ENCODE data around the gene PLAAT5.

The PLAAT5 gene

DNA sequence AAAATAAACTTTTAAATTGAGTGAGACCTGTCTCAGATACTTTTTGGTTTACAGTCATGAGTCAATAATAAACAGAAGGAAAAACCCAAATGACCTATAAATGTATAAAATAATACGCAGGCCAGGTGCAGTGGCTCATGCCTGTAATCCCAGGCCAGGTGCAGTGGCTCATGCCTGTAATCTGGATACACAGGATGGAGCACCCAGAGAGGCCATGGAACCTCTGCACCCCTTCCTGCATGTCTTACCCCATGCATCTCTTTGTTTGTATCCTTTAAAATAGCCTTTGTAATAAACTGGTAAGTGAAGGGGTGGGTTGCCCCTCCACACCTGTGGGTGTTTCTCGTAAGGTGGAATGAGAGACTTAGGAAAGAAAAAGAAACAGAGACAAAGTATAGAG lies 36.7 kb upstream of the PLAAT5 start:
- ATAC-seq = no peak
- Mint-ChIP-seq H3K9me3 (no peaks in the 10 kb centered on the region), H3K4me1 (peaks cover 30% of the 10 kb centered on the region), H3K36me3 (no peaks in the 10 kb centered on the region), H3K27ac (no peak overlapping the region), H3K4me3 (no peak overlapping the region)
- no peak for DNase-seq (ENCODE audit: low spot score in 2 of 2)

DNA sequence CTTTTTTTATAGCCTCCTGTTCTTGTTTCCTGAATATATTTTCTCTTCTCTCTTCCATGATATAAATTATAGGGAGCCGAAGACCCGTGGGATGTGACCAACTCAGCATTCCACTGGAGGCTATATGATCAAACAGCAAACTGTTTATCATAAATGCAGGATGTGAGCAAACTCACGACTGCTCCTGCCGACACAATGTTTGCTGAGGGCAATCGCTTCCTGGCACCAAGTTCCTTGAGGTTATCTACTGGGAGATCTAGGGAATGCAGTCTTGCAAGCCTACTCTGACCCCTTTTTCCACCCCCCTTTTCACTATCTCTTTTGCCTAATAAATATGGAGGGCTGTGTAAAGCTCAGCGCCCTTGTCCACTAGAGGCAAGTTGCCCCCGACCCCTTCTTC lies 32.2 kb upstream of the PLAAT5 start:
- Mint-ChIP-seq H3K4me1 (peaks cover 14% of the 10 kb centered on the region), H3K9me3 (no peaks in the 10 kb centered on the region), H3K27ac (no peak overlapping the region), H3K36me3 (no peaks in the 10 kb centered on the region), H3K4me3 (no peak overlapping the region)
- ATAC-seq (no peak), DNase-seq (ENCODE audit: low spot score in 2 of 2) (no peak)

DNA sequence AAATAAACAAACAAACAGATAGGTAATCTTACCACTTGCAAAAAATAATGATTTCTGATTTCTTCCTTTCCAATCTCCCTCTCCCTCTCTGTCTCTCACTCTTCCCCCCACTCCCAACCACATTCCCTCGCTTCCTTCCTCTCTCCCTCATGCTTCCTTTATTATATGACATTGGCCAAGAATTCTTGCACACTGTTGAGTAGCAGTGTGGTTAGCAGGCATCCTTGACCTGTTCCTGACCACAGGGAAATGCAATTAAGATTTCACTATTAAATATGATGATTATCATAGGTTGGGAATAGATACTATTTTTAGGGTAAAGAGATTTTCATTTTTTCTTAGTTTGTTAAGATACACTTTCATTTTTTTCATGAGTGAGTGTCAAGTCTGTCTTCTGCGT lies 30.9 kb upstream of the PLAAT5 start:
- Mint-ChIP-seq H3K36me3 (no peaks in the 10 kb centered on the region), H3K27ac (no peak overlapping the region), H3K4me3 (no peak overlapping the region), H3K9me3 (no peaks in the 10 kb centered on the region), H3K4me1 (peaks cover 17% of the 10 kb centered on the region)
- DNase-seq (ENCODE audit: low spot score in 2 of 2) (no peak), ATAC-seq (no peak)

DNA sequence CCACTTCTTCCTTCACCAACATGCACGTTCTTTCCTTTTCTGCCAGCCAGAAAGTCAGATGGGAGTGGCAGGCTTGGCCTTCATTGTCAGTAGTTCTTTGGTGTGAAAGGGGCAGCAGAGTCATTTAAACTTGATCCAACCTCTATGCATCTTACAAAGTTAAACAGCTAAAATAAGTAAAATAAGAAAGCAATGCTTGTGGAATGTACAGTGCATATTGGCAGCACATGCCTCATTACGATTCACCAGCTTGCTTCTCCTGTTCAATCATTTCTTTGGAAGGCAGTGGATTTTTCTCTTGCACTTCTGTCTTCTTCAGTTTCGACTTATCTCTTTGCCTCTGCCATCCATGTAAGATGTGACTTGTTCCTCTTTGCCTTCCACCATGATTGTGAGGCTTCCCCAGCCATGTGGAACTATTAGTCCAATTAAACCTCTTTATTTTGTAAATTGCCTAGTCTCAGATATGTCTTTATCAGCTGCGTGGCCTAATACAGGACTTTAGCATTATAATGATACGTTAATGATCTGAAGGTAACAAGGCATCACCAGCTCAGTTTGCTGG lies 29.7 kb upstream of the PLAAT5 start:
- Mint-ChIP-seq H3K4me3 (no peak overlapping the region), H3K4me1 (peaks cover 17% of the 10 kb centered on the region), H3K36me3 (no peaks in the 10 kb centered on the region), H3K9me3 (no peaks in the 10 kb centered on the region), H3K27ac (peak overlapping the region; percentile 12)
- ATAC-seq (no peak), DNase-seq (ENCODE audit: low spot score in 2 of 2) (no peak)

DNA sequence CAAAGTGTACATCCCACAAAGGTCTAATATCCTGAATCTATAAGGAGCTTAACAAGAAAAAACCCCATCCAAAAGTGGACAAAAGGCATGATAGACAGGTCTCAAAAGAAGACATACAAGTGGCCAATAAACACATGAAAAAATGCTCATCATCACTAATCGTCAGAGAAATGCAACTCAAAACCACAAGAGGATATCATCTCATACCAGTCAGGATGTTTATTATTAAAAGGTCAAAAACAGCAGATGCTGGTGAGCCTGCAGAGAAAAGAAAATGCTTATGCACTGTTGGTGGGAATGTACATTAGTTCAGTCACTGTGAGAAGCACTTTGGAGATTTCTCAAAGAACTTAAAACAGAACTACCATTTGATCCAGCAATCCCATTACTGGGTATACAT lies 27.6 kb upstream of the PLAAT5 start:
- Mint-ChIP-seq H3K9me3 (no peaks in the 10 kb centered on the region), H3K4me1 (peaks cover 17% of the 10 kb centered on the region), H3K27ac (peak overlapping the region; percentile 76), H3K4me3 (no peak overlapping the region), H3K36me3 (no peaks in the 10 kb centered on the region)
- ATAC-seq (peak; percentile 51), DNase-seq (ENCODE audit: low spot score in 2 of 2) (no peak)

DNA sequence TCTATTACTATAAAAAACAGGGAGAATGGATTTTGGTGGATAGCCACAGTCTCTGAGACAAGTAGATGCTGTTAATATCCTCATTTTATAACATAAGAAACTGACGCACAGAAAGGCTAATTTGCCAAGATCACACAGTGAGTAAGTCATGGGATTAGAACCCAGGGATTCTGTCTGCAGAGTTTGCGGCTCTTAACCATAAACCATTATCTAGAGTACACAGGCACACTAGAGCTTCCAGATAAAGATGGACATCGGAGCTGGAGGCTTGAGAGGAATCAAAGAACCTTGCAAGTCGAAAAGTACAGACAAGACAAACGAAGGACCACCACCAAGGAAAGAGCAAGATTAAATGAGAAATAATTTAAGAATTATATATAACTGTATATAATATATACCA lies 26.2 kb upstream of the PLAAT5 start:
- DNase-seq (ENCODE audit: low spot score in 2 of 2) = no peak
- Mint-ChIP-seq H3K27ac (no peak overlapping the region), H3K4me3 (no peak overlapping the region), H3K36me3 (no peaks in the 10 kb centered on the region), H3K9me3 (no peaks in the 10 kb centered on the region), H3K4me1 (peaks cover 17% of the 10 kb centered on the region)
- no peak for ATAC-seq

DNA sequence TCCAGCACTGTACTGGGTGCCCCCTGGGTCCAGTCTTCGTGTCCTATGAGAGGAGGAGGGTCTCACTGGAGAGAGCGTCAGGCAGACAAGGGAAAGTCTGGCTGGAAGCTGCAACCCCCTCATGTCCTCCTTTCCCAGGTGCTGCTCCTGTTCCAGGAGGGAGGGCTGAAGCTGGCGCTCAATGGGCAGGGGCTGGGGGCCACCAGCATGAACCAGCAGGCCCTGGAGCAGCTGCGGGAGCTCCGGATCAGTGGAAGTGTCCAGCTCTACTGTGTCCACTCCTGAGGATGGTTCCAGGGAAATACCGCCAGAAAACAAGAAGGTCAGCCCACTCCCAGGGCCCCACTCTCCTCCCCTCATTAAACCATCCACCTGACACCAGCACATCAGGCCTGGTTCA lies 25.1 kb upstream of the PLAAT5 start:
- DNase-seq (ENCODE audit: low spot score in 2 of 2) (no peak), ATAC-seq (no peak)
- Mint-ChIP-seq H3K4me3 (no peak overlapping the region), H3K9me3 (no peaks in the 10 kb centered on the region), H3K27ac (peak overlapping the region; percentile 64), H3K36me3 (no peaks in the 10 kb centered on the region), H3K4me1 (peaks cover 17% of the 10 kb centered on the region)

DNA sequence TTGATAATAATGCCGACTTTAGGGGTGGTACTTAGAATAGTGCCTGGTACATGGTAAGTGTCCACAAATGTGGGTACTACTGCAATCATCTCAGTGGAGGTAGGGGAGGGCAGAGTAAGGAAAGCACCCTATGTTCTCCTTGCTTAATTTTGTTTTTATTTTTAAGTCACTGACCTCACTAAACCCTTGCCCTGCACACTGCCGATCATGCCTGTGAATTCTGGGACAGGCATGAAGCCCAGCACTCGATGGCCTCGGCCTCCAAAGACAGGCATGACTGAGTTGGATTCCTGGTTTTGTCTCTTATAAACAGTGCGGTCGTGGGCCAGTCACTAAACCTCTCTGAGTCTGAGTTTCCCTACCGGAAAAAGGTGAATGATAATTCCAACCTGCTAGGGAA lies 21.8 kb upstream of the PLAAT5 start:
- Mint-ChIP-seq H3K9me3 (no peaks in the 10 kb centered on the region), H3K36me3 (no peaks in the 10 kb centered on the region), H3K4me1 (no peaks in the 10 kb centered on the region), H3K27ac (no peak overlapping the region), H3K4me3 (no peak overlapping the region)
- ATAC-seq = no peak
- no peak for DNase-seq (ENCODE audit: low spot score in 2 of 2)

DNA sequence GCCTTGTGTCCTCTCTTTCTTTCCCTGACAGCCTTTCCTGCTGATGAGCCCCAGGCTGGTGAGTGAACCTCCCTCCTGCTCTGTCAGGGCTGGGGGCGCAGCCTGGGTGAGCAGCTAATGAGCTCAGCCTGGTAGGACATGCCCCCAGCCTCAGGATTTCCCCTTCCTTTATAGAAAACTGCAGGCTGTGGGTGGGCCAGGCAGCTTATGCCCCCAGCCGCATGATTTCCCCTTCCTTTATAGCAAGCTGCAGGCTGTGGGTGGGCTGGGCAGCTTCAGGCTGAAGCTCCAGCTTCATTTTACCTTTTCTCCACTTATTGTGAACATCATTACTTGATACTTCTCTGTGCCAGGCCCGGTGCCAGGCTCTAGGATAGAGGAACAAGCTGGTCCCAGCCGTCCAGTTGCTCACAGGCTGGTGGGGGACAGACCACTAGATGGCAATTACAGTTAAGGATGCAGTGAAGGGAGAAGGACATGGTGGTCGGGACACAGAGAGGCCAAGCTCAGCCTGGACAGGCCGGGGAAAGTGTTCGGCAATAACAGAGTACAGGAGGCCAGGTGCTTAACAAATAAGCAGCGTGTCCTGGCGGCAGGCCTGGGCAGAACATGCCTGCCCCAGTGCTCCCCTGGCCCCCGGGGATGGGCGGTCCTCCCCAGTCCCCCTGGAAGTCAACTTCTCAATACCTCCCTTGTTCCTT lies 20.2 kb upstream of the PLAAT5 start:
- Mint-ChIP-seq H3K4me3 (no peak overlapping the region), H3K27ac (peak overlapping the region; percentile 65), H3K4me1 (no peaks in the 10 kb centered on the region), H3K36me3 (no peaks in the 10 kb centered on the region), H3K9me3 (no peaks in the 10 kb centered on the region)
- ATAC-seq = no peak
- DNase-seq (ENCODE audit: low spot score in 2 of 2) = no peak

DNA sequence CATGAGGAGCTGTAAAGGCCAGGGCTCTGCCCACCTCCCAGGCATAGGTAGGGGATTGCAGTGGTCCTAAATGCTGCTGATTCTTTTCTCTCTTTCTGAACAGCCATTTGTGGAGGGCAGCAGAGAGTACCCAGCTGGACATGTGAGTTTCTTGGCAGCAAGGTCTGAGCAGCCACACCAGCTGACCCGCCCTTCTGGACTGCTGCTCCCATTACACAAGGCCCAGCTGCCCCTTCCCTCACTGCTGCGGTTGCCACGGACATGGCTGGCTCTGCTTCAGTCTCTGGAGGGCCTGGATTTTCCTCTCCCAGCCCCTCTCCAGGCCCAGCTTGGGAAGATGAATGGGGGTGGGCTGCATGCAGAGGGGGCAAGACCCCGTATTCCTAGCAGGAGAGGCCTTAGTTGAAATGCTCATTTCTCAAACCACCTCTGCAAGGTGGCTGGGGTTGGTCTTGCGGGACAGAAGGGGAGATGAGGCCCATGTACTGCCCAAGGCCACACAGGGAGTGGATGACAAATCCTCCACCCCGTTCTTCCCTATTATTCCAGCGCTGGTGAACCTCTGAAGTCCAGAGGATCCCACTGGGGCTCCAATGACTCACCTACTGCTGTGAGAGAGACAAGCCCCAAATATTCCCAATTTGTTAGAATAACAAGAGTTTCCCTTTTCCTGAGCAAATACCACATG lies 19.5 kb upstream of the PLAAT5 start:
- H3K4me1 Mint-ChIP-seq = no peaks in the 10 kb centered on the region
- DNase-seq (ENCODE audit: low spot score in 2 of 2) = no peak
- H3K36me3 Mint-ChIP-seq = no peaks in the 10 kb centered on the region
- peak overlapping the region; percentile 65 for H3K27ac Mint-ChIP-seq
- no peak for ATAC-seq
- H3K9me3 Mint-ChIP-seq = no peaks in the 10 kb centered on the region
- no peak overlapping the region for H3K4me3 Mint-ChIP-seq

DNA sequence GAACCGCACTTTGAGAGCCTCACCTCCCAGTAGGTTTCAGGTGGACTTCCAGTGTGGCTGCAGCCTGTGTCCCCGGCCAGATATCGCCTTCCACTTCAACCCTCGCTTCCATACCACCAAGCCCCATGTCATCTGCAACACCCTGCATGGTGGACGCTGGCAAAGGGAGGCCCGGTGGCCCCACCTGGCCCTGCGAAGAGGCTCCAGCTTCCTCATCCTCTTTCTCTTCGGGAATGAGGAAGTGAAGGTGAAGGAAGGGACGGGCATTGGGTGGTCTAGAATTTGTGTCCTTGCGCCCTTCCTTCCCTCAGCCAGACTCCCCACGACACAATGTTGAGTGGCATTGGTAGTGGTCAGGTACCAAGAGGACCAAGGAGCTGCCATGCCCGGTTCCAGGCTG lies 17.8 kb upstream of the PLAAT5 start:
- no peak for DNase-seq (ENCODE audit: low spot score in 2 of 2)
- Mint-ChIP-seq H3K4me1 (no peaks in the 10 kb centered on the region), H3K27ac (no peak overlapping the region)

DNA sequence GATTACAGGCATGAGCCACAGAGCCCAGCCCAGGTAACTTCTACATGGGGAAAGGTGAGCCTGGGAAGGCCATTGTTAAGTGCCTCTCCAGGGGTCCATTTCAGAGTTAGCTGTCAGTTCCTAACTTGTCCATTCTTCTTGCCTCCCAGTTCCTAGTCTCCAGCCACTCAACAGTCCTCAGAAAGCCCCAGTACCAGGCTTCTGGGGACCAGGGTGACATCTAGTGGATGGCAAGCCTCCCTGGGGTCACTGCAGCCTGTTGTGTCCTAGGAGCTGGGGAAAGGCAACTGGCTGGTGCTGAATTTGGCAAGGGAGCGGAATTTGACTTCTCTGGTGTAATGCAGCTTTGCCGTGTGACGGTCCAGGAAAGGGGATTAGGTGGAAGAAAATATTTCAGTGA lies 17.0 kb upstream of the PLAAT5 start:
- no peak overlapping the region for H3K4me3 Mint-ChIP-seq
- H3K36me3 Mint-ChIP-seq = no peaks in the 10 kb centered on the region
- no peaks in the 10 kb centered on the region for H3K4me1 Mint-ChIP-seq
- ATAC-seq = peak; percentile 42
- DNase-seq (ENCODE audit: low spot score in 2 of 2) = no peak
- no peaks in the 10 kb centered on the region for H3K9me3 Mint-ChIP-seq
- H3K27ac Mint-ChIP-seq = no peak overlapping the region

More for the DNA sequence above, 17.8 kb upstream of the PLAAT5 start:
- ATAC-seq = no peak
- no peak overlapping the region for H3K4me3 Mint-ChIP-seq
- H3K36me3 Mint-ChIP-seq = no peaks in the 10 kb centered on the region
- H3K9me3 Mint-ChIP-seq = no peaks in the 10 kb centered on the region

DNA sequence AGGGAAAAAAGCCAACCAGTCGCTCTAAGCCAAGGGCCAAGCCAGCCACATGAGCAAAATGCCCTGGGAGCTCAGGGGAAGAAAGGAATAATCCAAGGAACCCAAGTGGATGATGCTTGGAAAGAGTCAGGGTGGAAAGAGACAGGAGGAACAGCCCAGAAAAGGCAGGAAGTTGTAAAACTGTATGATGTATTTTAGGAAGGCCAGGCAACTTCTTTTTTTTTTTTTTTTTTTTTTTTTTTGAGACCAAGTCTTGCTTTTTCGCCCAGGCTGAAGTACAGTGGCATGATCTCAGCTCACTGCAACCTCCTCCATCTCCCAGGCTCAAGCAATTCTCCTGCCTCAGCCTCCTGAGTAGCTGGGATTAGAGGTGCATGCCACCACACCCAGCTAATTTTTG lies 16.5 kb upstream of the PLAAT5 start:
- DNase-seq (ENCODE audit: low spot score in 2 of 2) (no peak), ATAC-seq (no peak)
- Mint-ChIP-seq H3K4me1 (no peaks in the 10 kb centered on the region), H3K27ac (no peak overlapping the region), H3K36me3 (no peaks in the 10 kb centered on the region), H3K9me3 (no peaks in the 10 kb centered on the region), H3K4me3 (no peak overlapping the region)

DNA sequence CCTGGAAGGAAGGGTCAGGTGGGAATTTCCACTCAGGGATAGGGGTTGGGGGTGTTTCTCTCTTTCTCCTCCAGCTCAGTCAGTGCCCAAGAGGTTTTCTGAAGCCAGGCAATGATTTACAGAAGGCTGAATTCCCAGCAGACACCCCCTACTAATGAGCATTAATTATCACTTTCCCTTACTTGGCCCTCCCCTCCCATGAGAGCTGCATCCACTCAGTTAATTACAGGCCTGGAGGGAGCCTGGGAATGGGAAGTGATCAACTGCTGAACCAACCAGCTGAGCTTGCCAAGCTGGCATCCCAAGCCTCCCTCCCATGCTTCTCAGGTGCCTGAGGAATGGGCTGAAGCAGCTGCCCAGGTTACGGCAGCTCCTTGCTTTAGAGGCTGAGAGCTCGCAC lies 15.9 kb upstream of the PLAAT5 start:
- ATAC-seq (no peak), DNase-seq (ENCODE audit: low spot score in 2 of 2) (no peak)
- H3K27ac Mint-ChIP-seq = peak overlapping the region; percentile 45
- H3K4me3 Mint-ChIP-seq = no peak overlapping the region
- no peaks in the 10 kb centered on the region for H3K4me1 Mint-ChIP-seq
- H3K36me3 Mint-ChIP-seq = no peaks in the 10 kb centered on the region
- H3K9me3 Mint-ChIP-seq = no peaks in the 10 kb centered on the region

DNA sequence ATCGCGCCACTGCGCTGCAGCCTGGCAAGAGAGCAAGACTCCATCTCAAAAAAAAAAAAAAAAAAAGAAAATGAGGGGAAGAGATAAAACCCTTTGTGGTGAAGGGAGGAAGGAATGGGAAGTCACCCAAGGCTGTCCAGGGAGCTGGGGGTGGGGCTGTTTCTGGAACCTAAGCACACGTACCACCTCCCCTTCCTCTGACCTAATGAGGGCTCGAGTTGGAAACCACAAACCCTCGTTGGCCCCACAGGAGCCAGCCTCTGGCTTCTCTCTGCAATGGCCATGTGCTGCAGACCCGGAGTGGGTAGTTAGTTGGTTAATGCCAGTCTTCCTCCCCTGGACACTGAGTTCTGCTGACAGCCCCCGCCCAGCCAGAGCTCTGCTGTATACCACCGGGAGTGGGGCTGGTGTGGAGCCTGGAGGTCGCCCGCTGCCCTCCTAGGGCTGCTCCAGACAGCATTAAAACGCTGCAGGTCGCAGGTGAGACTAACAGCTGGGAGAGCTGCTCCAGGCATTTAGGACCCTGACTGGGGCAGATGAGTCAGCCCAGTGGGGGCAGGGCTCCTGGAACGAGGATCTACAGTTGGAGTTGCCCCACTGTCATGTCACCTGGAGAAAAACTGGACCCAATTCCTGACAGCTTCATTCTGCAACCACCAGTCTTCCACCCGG lies 15.0 kb upstream of the PLAAT5 start, which contains the start of gene LGALS12:
Gene LGALS12 (plus strand): TSS at position 228 of the 672 bp plus-strand sequence. CDS start 375 bp downstream, at position 603.
- H3K4me3 Mint-ChIP-seq = no peak within 1 kb of the TSS
- ATAC-seq = no peak
- peak within 1 kb of the TSS; percentile 45 for H3K27ac Mint-ChIP-seq
- no peaks in the 10 kb centered on the region for H3K9me3 Mint-ChIP-seq
- DNase-seq (ENCODE audit: low spot score in 2 of 2) = no peak
- H3K4me1 Mint-ChIP-seq = no peaks in the 10 kb centered on the region
- H3K36me3 Mint-ChIP-seq = no peaks in the 10 kb centered on the region
